IMR-90 (cell line): Measurements from ENCODE around the gene KRTAP4-9. TPM values are rescaled to one million over a fixed set of nuclear protein-coding genes. Genes with fewer than 3 reads are reported as not detected.

Experiments
- ATAC-seq: fragments of 200-7000 bp; cut with Tn5 transposase; 2 replicates; pipeline ENCODE4 v1.9.1; 2020; ENCODE audit warnings: low read depth, mild to moderate bottlenecking, moderate library complexity
- BruUV-seq: library from RNA; stranded (reverse); fragments of 400-500 nt; replicated peaks from 2 replicates; lab custom pipeline; 2021; lab: Mats Ljungman, UMichigan
- CTCF ChIA-PET: fragments of 300-600 bp; formaldehyde crosslinking; extraction: SDS; loops from one replicate; lab custom pipeline; 2021; ENCODE audit warnings: antibody characterized with exemption; lab: Yijun Ruan, JAX
- POLR2A ChIA-PET: fragments of 300-600 bp; sonication (Branson Sonifier 250); formaldehyde crosslinking; loops from one replicate; lab custom pipeline; 2022; ENCODE audit warnings: antibody characterized with exemption; ENCODE audit not compliant: unreplicated experiment; lab: Charles Lee
- DNase-seq: peaks from one replicate; pipeline ENCODE4 v3.0.0; 2013
- H2AFZ ChIP-seq: replicated peaks from 2 replicates; pipeline ENCODE3; 2013; ENCODE audit warnings: low read length, mild to moderate bottlenecking; ENCODE audit not compliant: poor library complexity
- H2AK5ac ChIP-seq: 2 replicates; pipeline ENCODE4 v1.6.1; 2013; ENCODE audit warnings: low read depth, low read length, inconsistent platforms
- H2AK9ac ChIP-seq: replicated peaks from 2 replicates; pipeline ENCODE3; 2013; ENCODE audit warnings: mild to moderate bottlenecking, low read depth, low read length, moderate library complexity; ENCODE audit not compliant: poor library complexity
- H2BK120ac ChIP-seq: 2 replicates; pipeline ENCODE4 v1.6.1; 2013; ENCODE audit warnings: low read depth, low read length, inconsistent platforms
- H2BK15ac ChIP-seq: 3 replicates; pipeline ENCODE4 v1.6.1; 2013; ENCODE audit warnings: low read depth, low read length, inconsistent platforms
- H2BK20ac ChIP-seq: 2 replicates; pipeline ENCODE4 v1.6.1; 2013; ENCODE audit warnings: low read depth, mild to moderate bottlenecking, inconsistent platforms, low read length, moderate library complexity
- H2BK5ac ChIP-seq: 2 replicates; pipeline ENCODE4 v1.6.1; 2013; ENCODE audit warnings: mild to moderate bottlenecking, low read depth, low read length, inconsistent platforms; ENCODE audit not compliant: poor library complexity, severe bottlenecking
- H3K14ac ChIP-seq: replicated peaks from 2 replicates; pipeline ENCODE4 v1.6.1; 2013; ENCODE audit warnings: low read depth, low read length, inconsistent platforms
- H3K18ac ChIP-seq: 2 replicates; pipeline ENCODE4 v1.6.1; 2013; ENCODE audit warnings: low read depth, low read length, control low read depth
- H3K23ac ChIP-seq: 2 replicates; pipeline ENCODE4 v1.6.1; 2013; ENCODE audit warnings: low read depth, low read length, inconsistent platforms
- H3K27ac ChIP-seq: 2 replicates; pipeline ENCODE4 v1.5.1; 2013; ENCODE audit warnings: mild to moderate bottlenecking, control low read depth, low read length; ENCODE audit not compliant: insufficient read depth
- H3K27me3 ChIP-seq: 2 replicates; pipeline ENCODE4 v1.6.1; 2013; ENCODE audit warnings: low read length; ENCODE audit not compliant: control insufficient read depth, insufficient read depth
- H3K36me3 ChIP-seq: 2 replicates; pipeline ENCODE4 v1.6.1; 2013; ENCODE audit warnings: low read length, mixed read lengths; ENCODE audit not compliant: control insufficient read depth, insufficient read depth
- H3K4ac ChIP-seq: 2 replicates; pipeline ENCODE4 v1.6.1; 2013; ENCODE audit warnings: low read depth, low read length, inconsistent platforms
- H3K4me1 ChIP-seq: 2 replicates; pipeline ENCODE4 v1.6.1; 2013; ENCODE audit warnings: low read length, mixed read lengths; ENCODE audit not compliant: control insufficient read depth, insufficient read depth
- H3K4me2 ChIP-seq: 2 replicates; pipeline ENCODE4 v1.6.1; 2013; ENCODE audit warnings: low read depth, mild to moderate bottlenecking, control low read depth, low read length, moderate library complexity
- H3K4me3 ChIP-seq: 2 replicates; pipeline ENCODE4 v1.5.1; 2013; ENCODE audit warnings: low read depth, mild to moderate bottlenecking, control low read depth, low read length, moderate library complexity; ENCODE audit not compliant: insufficient read depth
- H3K56ac ChIP-seq: 2 replicates; pipeline ENCODE4 v1.6.1; 2013; ENCODE audit warnings: low read length, inconsistent platforms; ENCODE audit not compliant: insufficient read depth; ENCODE audit errors: extremely low read depth
- H3K79me1 ChIP-seq, 2 experiments: 2 replicates each; pipeline ENCODE4 v1.6.1; 2013; ENCODE audit warnings: low read length in 2 of 2, inconsistent platforms in 1 of 2, low read depth in 1 of 2
- H3K9ac ChIP-seq: 2 replicates; pipeline ENCODE4 v1.6.1; 2013; ENCODE audit warnings: low read depth, low read length, control low read depth
- H3K9me1 ChIP-seq: 2 replicates; pipeline ENCODE4 v1.6.1; 2013; ENCODE audit warnings: low read length, inconsistent platforms; ENCODE audit not compliant: insufficient read depth
- H3K9me3 ChIP-seq: 2 replicates; pipeline ENCODE4 v1.6.1; 2013; ENCODE audit warnings: low read length; ENCODE audit not compliant: control insufficient read depth, insufficient read depth
- H4K20me1 ChIP-seq: 2 replicates; pipeline ENCODE4 v1.6.1; 2013; ENCODE audit warnings: low read length, inconsistent platforms; ENCODE audit not compliant: insufficient read depth
- H4K5ac ChIP-seq: 2 replicates; pipeline ENCODE4 v1.6.1; 2013; ENCODE audit warnings: mild to moderate bottlenecking, low read depth, low read length, control low read depth
- H4K8ac ChIP-seq, 2 experiments: 2 replicates each; pipeline ENCODE4 v1.6.1; 2013; ENCODE audit warnings: low read depth in 2 of 2, low read length in 2 of 2, control low read depth in 1 of 2, inconsistent platforms in 1 of 2
- H4K91ac ChIP-seq: 2 replicates; pipeline ENCODE4 v1.6.1; 2013; ENCODE audit warnings: low read depth, low read length, inconsistent platforms; ENCODE audit not compliant: insufficient read depth
- BHLHE40 ChIP-seq: fragments of 150-350 bp; IDR thresholded peaks from 2 replicates; pipeline ENCODE4 v1.6.1; 2016; ENCODE audit warnings: mild to moderate bottlenecking, low read depth, low read length
- CTCF ChIP-seq: conservative IDR thresholded peaks from 2 replicates; pipeline ENCODE4 v1.5.1; 2012; ENCODE audit warnings: mild to moderate bottlenecking, low read depth, low read length, improper control_type of control experiment
- ELK1 ChIP-seq: fragments of 150-350 bp; IDR thresholded peaks from 2 replicates; pipeline ENCODE4 v1.6.1; 2016; ENCODE audit warnings: low read depth, mild to moderate bottlenecking, low read length, moderate library complexity, borderline replicate concordance
- FOS ChIP-seq: fragments of 150-350 bp; IDR thresholded peaks from 2 replicates; pipeline ENCODE4 v1.6.1; 2016; ENCODE audit warnings: low read depth, low read length
- MAFK ChIP-seq: IDR thresholded peaks from 2 replicates; pipeline ENCODE4 v1.6.1; 2012; ENCODE audit warnings: low read depth, low read length, improper control_type of control experiment
- MXI1 ChIP-seq: IDR thresholded peaks from 2 replicates; pipeline ENCODE4 v1.6.1; 2012; ENCODE audit warnings: low read depth, mild to moderate bottlenecking, low read length, moderate library complexity, borderline replicate concordance
- NFE2L2 ChIP-seq: fragments of 150-350 bp; IDR thresholded peaks from 2 replicates; pipeline ENCODE4 v1.6.1; 2016; ENCODE audit warnings: low read depth, mild to moderate bottlenecking, low read length
- POLR2A ChIP-seq: IDR thresholded peaks from 2 replicates; pipeline ENCODE4 v1.6.1; 2012; ENCODE audit warnings: mild to moderate bottlenecking, low read depth, low read length
- RAD21 ChIP-seq: IDR thresholded peaks from 2 replicates; pipeline ENCODE4 v1.6.1; 2012; ENCODE audit warnings: low read length, improper control_type of control experiment
- RCOR1 ChIP-seq: IDR thresholded peaks from 2 replicates; pipeline ENCODE4 v1.6.1; 2012; ENCODE audit warnings: mild to moderate bottlenecking, low read length, improper control_type of control experiment; ENCODE audit not compliant: insufficient replicate concordance
- USF2 ChIP-seq: fragments of 150-350 bp; IDR thresholded peaks from 2 replicates; pipeline ENCODE4 v1.6.1; 2017; ENCODE audit warnings: mild to moderate bottlenecking, antibody characterized with exemption, low read length, low read depth
- WGBS, 2 experiments: methylation state at CpG; one replicate each; pipeline versions ENCODE4 v1.1.5 to v1.1.7; 2013; ENCODE audit warnings: missing lambda C conversion rate in 2 of 2; ENCODE audit not compliant: insufficient read length in 1 of 2; ENCODE audit errors: extremely low coverage in 2 of 2; 5-methylcytosine and 5-hydroxymethylcytosine counted together
- dilution Hi-C: fragments of 300-500 bp; cut with HindIII; formaldehyde crosslinking; loops from one replicate; pipeline ENCODE4 v1.14.3; 2018; ENCODE audit warnings: low sequenced_read_pairs; ENCODE audit not compliant: unreplicated experiment
- in situ Hi-C: fragments of 300-500 bp; cut with MboI; formaldehyde crosslinking; loops from 3 replicates; pipeline ENCODE4 v1.14.3; 2019; ENCODE audit warnings: low sequenced_read_pairs, inconsistent platforms, mixed read lengths
- intact Hi-C: fragments of 100-400 bp; cut with micrococcal nuclease; formaldehyde crosslinking; loops from 2 replicates; pipeline ENCODE4 v1.10.0; 2022
- polyA plus RNA-seq, 3 experiments: library from polyadenylated mRNA; depleted of rRNA; stranded (reverse); fragments of >200 nt; gene quantifications; 2 replicates each; pipeline ENCODE4 v1.2.3, GENCODE V29; 2012; ENCODE audit warnings: low replicate concordance in 1 of 3
- total RNA-seq: library from RNA; depleted of rRNA; stranded (reverse); fragments of >200 nt; gene quantifications from 2 replicates; pipeline ENCODE4 v1.2.3, GENCODE V29; 2012

Gene KRTAP4-9
- total and polyA plus RNA-seq, 2 of the 4 experiments (the other 2 are of a cell fraction) = 0.24 TPM; not detected in 1

GRCh38 chr17:41061964-41062363 lies 43.2 kb upstream of the KRTAP4-9 start:
- CTCF ChIA-PET = no interaction called here
- BruUV-seq = no TSS peak
- no peak overlapping the region for H2AFZ ChIP-seq
- H4K91ac ChIP-seq = peak overlapping the region; percentile 98
- H2BK15ac ChIP-seq = peak overlapping the region; percentile 94
- no peaks in the 10 kb centered on the region for H3K27me3 ChIP-seq
- in situ Hi-C loops = no loop called here
- no peak overlapping the region; the same call in 1 of the 2 replicates for H2AK5ac ChIP-seq
- POLR2A ChIA-PET = interaction anchor here (3.0 kb wide), 1 partner anchor 152 kb away, joined by 12 read pairs; no protein-coding TSS in a partner anchor
- H4K8ac ChIP-seq = peak overlapping the region; percentile 95 to 99
- no peak overlapping the region for H2AK9ac ChIP-seq
- ATAC-seq (peak; percentile 70), DNase-seq (peak; percentile 97)
- peak overlapping the region; percentile 98 for H3K4ac ChIP-seq
- H2BK20ac ChIP-seq = peak overlapping the region; percentile 100
- H3K56ac ChIP-seq = peak overlapping the region; percentile 97
- H3K4me3 ChIP-seq = no peak overlapping the region
- dilution Hi-C loops = no loop called here
- H3K9me1 ChIP-seq = peaks cover 5% of the 10 kb centered on the region; the same call in 1 of the 2 replicates
- H3K4me2 ChIP-seq = no peak overlapping the region
- H3K4me1 ChIP-seq = peaks cover 20% of the 10 kb centered on the region
- H4K20me1 ChIP-seq = no peaks in the 10 kb centered on the region
- WGBS, 2 experiments = 100% methylated on average over 1 of the region's 1 CpG; no CpG with 5 or more reads in 1 of the 2 experiments
- H4K5ac ChIP-seq = peak overlapping the region; percentile 95; the same call in 1 of the 2 replicates
- H3K23ac ChIP-seq = peak overlapping the region; percentile 99
- no peaks in the 10 kb centered on the region for H3K36me3 ChIP-seq
- TF ChIP-seq ELK1 (no peak), NFE2L2 (no peak), MAFK (no peak), POLR2A (no peak), RCOR1 (no peak), MXI1 (peak; percentile 31; the same call in 1 of the 2 replicates), USF2 (peak; percentile 72; the same call in 1 of the 2 replicates), RAD21 (peak; percentile 31), BHLHE40 (no peak), FOS (peak; percentile 34; the same call in 1 of the 2 replicates), CTCF (0 out of 2 replicates have a peak, but pooled peaks have one; percentile 10)
- H2BK120ac ChIP-seq = peak overlapping the region; percentile 99
- H3K18ac ChIP-seq = peak overlapping the region; percentile 97
- H3K79me1 ChIP-seq = no peaks in the 10 kb centered on the region
- peak overlapping the region; percentile 98 for H2BK5ac ChIP-seq
- no peaks in the 10 kb centered on the region for H3K9me3 ChIP-seq
- H3K14ac ChIP-seq = peak overlapping the region; percentile 97
- H3K9ac ChIP-seq = no peak overlapping the region
- H3K27ac ChIP-seq = peak overlapping the region; percentile 87
- intact Hi-C loops = loop anchor here (2.0 to 5.0 kb wide), 5 partner anchors 153 to 585 kb away; no protein-coding TSS in a partner anchor
